WTC11 (cell line): ENCODE data around the gene RITA1. TPM values are rescaled to one million over a fixed set of nuclear protein-coding genes. Genes with fewer than 3 reads are reported as not detected.
A peak's percentile ranks its signal among the peaks of the same experiment; 100 is the strongest.

Source experiments
- ARID4B ChIP-seq: sonication (generic); formaldehyde crosslinking; IDR thresholded peaks from 2 replicates; pipeline ENCODE4 v1.8.0; 2023; ENCODE audit warnings: missing genetic modification reagents, mild to moderate bottlenecking, borderline replicate concordance
- ATF2 ChIP-seq: sonication (generic); formaldehyde crosslinking; IDR thresholded peaks from 2 replicates; pipeline ENCODE4 v1.8.1; 2022; ENCODE audit warnings: low read depth, missing genetic modification reagents, borderline replicate concordance
- CREB1 ChIP-seq: sonication (generic); formaldehyde crosslinking; IDR thresholded peaks from 2 replicates; pipeline ENCODE4 v1.8.0; 2023; ENCODE audit warnings: mild to moderate bottlenecking, missing genetic modification reagents
- CTCF ChIP-seq: fragments of 200-600 bp; IDR thresholded peaks from 2 replicates; pipeline ENCODE4 v1.8.0; 2022; ENCODE audit warnings: antibody characterized with exemption
- EMX1 ChIP-seq: fragments of 250-450 bp; sonication (Bioruptor Pico); IDR thresholded peaks from 2 replicates; pipeline ENCODE4 v1.8.0; 2021; ENCODE audit warnings: mild to moderate bottlenecking
- ETV6 ChIP-seq: sonication (generic); formaldehyde crosslinking; IDR thresholded peaks from 2 replicates; pipeline ENCODE4 v1.8.1; 2022; ENCODE audit warnings: mild to moderate bottlenecking, missing genetic modification reagents
- HMGXB4 ChIP-seq: sonication (generic); formaldehyde crosslinking; IDR thresholded peaks from 2 replicates; pipeline ENCODE4 v1.8.1; 2023; ENCODE audit warnings: mild to moderate bottlenecking, moderate library complexity, missing genetic modification reagents
- NFE2L1 ChIP-seq: sonication (generic); formaldehyde crosslinking; IDR thresholded peaks from 2 replicates; pipeline ENCODE4 v1.8.1; 2023; ENCODE audit warnings: missing genetic modification reagents
- OVOL2 ChIP-seq: fragments of 250-450 bp; sonication (Bioruptor Pico); IDR thresholded peaks from 2 replicates; pipeline ENCODE4 v1.9.0; 2021; ENCODE audit warnings: mild to moderate bottlenecking, borderline replicate concordance
- PRDM15 ChIP-seq: sonication (generic); formaldehyde crosslinking; IDR thresholded peaks from 2 replicates; pipeline ENCODE4 v1.8.0; 2022; ENCODE audit warnings: missing genetic modification reagents
- SOX15 ChIP-seq: fragments of 250-450 bp; sonication (Bioruptor Pico); IDR thresholded peaks from 2 replicates; pipeline ENCODE4 v1.9.0; 2021; ENCODE audit warnings: mild to moderate bottlenecking
- SP1 ChIP-seq: sonication (generic); formaldehyde crosslinking; conservative IDR thresholded peaks from 2 replicates; pipeline ENCODE4 v1.8.1; 2022; ENCODE audit warnings: missing genetic modification reagents
- USF1 ChIP-seq: sonication (generic); formaldehyde crosslinking; IDR thresholded peaks from 2 replicates; pipeline ENCODE4 v1.8.0; 2022; ENCODE audit warnings: mild to moderate bottlenecking, missing genetic modification reagents
- USF2 ChIP-seq: sonication (generic); formaldehyde crosslinking; IDR thresholded peaks from 2 replicates; pipeline ENCODE4 v1.8.1; 2023; ENCODE audit warnings: mild to moderate bottlenecking, missing genetic modification reagents, moderate library complexity
- ZBTB43 ChIP-seq: sonication (generic); formaldehyde crosslinking; IDR thresholded peaks from 2 replicates; pipeline ENCODE4 v1.8.1; 2023; ENCODE audit warnings: mild to moderate bottlenecking, missing genetic modification reagents
- ZMAT4 ChIP-seq: fragments of 250-450 bp; sonication (Bioruptor Pico); IDR thresholded peaks from 2 replicates; pipeline ENCODE4 v1.9.0; 2021; ENCODE audit warnings: mild to moderate bottlenecking
- ZNF263 ChIP-seq: sonication (generic); formaldehyde crosslinking; IDR thresholded peaks from 2 replicates; pipeline ENCODE4 v1.8.1; 2022; ENCODE audit warnings: low read depth, mild to moderate bottlenecking, moderate library complexity, missing genetic modification reagents
- ZNF416 ChIP-seq: fragments of 250-450 bp; sonication (Bioruptor Pico); IDR thresholded peaks from 2 replicates; pipeline ENCODE4 v1.9.0; 2021; ENCODE audit warnings: mild to moderate bottlenecking, inconsistent platforms
- ZSCAN18 ChIP-seq: fragments of 250-450 bp; sonication (Bioruptor Pico); IDR thresholded peaks from 2 replicates; pipeline ENCODE4 v2.1.2; 2022; ENCODE audit warnings: mild to moderate bottlenecking, moderate library complexity
- total RNA-seq: library from RNA; stranded (reverse); gene quantifications from 3 replicates; pipeline ENCODE4 v1.2.3, GENCODE V29; 2021

The RITA1 gene
- total RNA-seq, 1 experiment from 2014 or later, result 29.3 TPM

- TF ChIP-seq HMGXB4 (CRISPR knock-in tag) (peak; percentile 83), ZSCAN18 (no peak), USF2 (CRISPR knock-in tag) (peak; percentile 98), ETV6 (CRISPR knock-in tag) (peak; percentile 82), ATF2 (CRISPR knock-in tag) (no peak), ARID4B (CRISPR knock-in tag) (peak; percentile 97), ZMAT4 (no peak), EMX1 (CRISPR knock-in tag) (no peak), CREB1 (CRISPR knock-in tag) (no peak), USF1 (peak; percentile 98), ZNF416 (CRISPR knock-in tag) (0 out of 2 replicates have a peak, but pooled peaks have one; percentile 45), OVOL2 (CRISPR knock-in tag) (no peak), SP1 (CRISPR knock-in tag) (peak; percentile 96), ZNF263 (CRISPR knock-in tag) (0 out of 2 replicates have a peak, but pooled peaks have one; percentile 55), SOX15 (CRISPR knock-in tag) (no peak), CTCF (no peak), NFE2L1 (CRISPR knock-in tag) (0 out of 2 replicates have a peak, but pooled peaks have one; percentile 74), ZBTB43 (CRISPR knock-in tag) (0 out of 2 replicates have a peak, but pooled peaks have one; percentile 58), PRDM15 (no peak; the same call in 1 of the 2 replicates)
These were observed at the start of gene RITA1, which contains the start of gene DDX54 (continued) for GRCh38 chr12:113185180-113186032.
